GM19025 (cell line): ENCODE measurements around the gene TBC1D14.

Experiments
- ATAC-seq: cut with Tn5 transposase; IDR thresholded peaks from one replicate; pipeline ENCODE4 v1.9.1; 2021; ENCODE audit warnings: mild to moderate bottlenecking, low read depth, moderate library complexity; ENCODE audit not compliant: unreplicated experiment

TBC1D14 gene

DNA sequence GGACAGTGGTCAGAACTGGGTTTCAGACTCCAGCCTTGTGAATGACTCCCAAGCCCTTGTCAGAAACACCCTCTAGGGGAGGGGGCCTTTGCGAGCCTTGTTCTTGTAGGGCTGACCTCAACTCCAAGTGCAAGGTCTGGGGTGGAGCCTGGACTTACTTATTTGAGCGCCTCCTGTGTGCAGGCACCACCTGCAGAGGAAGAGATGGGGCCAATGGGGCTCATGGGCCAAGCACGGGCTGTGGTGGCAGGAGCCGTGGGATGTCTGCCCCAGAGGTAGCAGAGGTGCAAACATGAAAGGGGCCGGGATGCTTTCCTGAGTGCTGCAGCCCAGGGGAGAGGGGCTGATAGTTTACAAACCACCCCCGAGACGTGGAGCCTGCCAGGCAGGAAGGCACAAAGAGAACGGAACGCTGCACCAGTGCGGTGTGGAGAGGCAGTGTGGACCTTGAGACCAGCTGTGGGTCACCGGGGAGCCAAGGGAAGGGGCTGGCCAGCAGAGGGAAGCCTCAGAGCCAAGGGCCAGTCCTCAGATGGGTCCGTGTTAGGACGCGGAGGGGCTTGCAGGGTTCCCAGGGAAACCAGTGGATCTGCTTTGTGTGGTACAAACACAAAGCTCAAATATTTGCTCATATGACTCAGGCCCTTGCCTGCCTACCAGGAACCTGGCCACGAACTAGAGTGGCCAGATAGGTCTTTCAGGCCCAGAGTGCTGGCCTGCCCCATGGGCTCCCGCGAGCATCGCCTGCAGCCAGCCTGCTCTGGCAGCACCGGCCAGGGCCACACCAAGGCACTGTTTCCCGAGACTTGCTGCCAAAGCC lies 124.8 kb downstream of the TBC1D14 start:
- no peak for ATAC-seq

DNA sequence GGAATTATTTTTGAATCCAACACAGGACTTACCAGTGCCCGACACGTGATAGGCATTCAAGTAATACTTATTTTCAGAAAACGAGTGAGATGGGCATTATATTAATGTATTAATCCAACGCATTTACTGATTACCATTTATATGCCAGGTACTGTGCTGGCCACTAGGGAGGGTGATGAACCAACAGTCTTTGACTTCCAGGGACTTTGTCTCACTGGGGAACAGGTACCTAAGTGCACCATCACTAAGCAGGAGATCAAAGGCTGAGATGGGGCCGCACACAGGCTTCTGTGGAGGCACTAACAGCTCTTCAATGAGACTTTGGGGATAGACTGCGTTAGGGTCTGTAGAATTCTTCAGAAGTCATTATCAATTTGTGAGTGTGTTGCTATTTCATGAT lies 127.8 kb downstream of the TBC1D14 start:
- ATAC-seq: no peak

DNA sequence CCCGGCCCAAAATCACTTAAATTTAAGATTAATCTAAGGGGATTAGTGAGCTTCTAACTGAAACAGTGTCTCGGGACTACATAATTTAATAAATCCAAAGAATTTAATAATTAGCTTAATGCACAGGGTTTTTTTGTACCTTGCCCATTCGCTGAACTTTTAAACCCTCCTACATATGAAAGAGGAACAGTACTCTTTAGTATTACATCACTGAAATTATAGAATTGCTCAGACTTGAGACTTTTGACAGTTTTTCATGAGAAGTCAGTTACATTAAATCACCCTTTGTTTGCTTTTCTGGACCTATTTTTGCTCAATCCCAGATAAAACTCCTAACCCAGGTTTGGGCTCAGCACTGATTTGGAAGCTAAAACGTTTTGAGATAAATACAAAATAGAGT lies 131.1 kb downstream of the TBC1D14 start:
- ATAC-seq: no peak

DNA sequence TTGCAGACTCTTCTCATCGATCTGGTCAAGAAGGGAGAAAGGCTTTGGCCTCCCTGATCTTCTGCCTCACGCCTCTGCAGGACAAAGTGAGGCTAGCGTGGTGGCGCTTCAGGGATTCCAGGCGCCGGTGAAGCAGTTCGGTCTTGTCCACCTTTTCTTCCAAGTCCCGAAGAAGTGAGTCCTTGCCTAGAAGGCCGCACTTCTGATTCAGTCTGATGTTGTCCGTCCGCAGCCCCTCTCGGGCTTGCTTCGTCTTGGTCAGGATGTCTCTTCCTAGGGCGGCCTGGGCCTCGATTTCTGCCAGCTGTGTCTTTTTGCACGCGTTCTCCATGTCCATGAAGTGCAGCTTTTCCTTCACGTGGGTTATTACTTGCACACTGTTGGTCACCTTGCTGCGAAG lies 131.6 kb downstream of the TBC1D14 start:
- ATAC-seq: no peak

DNA sequence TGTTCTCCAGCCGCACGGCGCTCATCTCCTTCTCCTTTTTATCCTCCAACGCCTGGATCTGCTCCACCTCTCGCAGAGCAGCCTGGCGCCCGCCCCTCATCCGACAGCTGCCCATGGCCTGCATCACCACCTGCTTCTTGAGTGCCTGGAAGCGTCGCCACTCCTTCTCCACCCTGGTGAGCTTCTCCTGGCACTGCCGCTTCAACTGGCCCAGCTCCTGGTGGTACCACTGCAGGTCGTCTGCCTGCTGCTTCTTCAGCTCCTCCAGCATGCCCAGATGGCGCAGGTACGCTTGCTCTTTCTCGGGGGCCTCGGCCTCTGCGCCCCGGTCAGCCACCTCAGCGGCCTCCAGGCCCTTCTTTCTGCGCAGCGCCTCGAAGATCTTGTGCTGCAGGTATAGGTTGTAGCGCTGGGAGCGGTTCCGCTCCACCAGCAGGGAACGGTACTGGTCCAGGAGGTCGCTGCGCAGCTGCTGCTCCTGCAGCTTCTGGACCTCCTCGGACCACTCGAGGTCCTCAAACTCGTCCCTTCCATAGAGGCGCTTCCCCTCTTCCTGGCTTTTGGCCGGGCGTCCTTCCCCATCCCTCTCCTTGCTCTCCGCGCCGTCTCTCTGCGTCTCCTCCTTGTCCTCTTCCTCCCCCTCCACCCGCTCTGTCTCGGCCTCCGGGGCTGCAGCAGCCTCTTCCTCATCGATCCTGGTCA lies 132.3 kb downstream of the TBC1D14 start:
- ATAC-seq: no peak

DNA sequence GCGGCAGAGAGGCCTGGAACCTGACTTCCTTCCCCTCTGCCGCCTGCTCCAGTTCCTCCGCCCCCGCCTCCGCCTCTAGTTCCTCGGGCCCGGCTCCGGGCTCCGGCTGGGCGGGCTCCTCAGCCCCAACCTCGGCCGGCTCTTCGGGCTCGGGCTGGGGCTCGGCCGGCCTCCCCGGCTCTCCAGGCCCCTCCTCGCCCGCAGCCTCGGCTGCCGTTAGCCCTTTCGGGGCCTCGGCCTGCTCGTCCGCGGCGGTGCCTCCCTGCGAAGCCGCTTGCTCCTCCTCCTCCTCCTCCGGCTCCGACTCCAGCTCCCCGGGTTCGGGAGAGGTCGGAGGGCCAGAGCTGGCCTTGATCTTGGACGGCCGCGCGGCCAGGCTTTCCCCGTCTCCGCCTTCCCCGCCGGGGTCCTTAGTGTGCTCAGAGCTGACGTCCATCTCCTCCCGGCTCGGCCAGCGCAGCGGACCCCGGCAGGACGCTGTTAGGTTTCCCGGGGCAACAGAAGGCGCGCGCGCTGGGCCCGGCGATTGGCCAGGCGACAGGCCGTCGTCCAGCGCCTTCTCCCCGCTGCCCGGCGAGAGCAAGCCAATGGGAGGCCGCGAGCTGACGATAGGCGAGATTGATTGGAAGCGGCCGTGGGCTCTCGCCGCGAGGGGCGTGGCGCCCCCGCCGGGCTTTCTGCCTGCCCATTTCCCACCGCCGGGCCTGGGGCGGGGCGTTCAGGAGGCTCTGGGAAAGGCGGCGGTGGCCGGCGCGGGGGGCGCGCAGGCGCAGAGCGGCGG lies 133.1 kb downstream of the TBC1D14 start:
- ATAC-seq: peak; percentile 77

DNA sequence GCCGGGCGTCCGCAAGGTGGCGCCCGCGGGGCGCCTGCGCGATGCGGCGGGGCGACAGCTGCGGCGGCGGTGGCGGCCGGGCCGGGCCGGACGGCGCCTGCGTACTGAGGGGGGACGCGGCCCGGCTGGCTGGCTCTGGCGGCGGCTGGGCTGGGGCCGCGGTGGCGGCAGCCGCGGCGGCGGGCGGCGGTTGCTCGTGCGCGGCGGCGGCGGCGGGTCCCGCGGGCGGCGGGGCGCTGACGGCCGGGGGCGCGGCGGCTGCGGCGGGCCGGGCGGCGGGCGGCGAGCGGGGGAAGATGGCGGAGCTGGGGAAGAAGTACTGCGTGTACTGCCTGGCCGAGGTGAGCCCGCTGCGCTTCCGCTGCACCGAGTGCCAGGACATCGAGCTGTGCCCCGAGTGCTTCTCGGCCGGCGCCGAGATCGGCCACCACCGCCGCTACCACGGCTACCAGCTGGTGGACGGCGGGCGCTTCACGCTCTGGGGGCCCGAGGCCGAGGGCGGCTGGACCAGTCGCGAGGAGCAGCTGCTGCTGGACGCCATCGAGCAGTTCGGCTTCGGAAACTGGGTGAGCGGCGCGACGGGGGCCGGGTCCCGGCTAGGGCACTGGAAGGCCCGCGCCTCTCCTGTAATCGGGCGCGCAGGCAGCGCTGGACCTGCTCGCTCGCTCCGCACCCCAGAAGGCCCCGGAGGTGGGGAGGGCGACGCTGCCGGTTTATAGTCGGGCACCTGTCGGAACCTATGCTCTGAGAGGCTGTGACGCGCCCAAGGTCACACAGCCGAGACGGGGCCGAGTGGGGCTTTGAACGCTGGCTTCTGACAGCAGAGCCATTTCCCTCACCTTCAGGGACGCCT lies 133.9 kb downstream of the TBC1D14 start, which contains the start of gene TADA2B:
Gene TADA2B (plus strand): TSS at position 89 of the 853 bp plus-strand sequence. CDS start 208 bp downstream, at position 297.
- ATAC-seq: peak; percentile 16

DNA sequence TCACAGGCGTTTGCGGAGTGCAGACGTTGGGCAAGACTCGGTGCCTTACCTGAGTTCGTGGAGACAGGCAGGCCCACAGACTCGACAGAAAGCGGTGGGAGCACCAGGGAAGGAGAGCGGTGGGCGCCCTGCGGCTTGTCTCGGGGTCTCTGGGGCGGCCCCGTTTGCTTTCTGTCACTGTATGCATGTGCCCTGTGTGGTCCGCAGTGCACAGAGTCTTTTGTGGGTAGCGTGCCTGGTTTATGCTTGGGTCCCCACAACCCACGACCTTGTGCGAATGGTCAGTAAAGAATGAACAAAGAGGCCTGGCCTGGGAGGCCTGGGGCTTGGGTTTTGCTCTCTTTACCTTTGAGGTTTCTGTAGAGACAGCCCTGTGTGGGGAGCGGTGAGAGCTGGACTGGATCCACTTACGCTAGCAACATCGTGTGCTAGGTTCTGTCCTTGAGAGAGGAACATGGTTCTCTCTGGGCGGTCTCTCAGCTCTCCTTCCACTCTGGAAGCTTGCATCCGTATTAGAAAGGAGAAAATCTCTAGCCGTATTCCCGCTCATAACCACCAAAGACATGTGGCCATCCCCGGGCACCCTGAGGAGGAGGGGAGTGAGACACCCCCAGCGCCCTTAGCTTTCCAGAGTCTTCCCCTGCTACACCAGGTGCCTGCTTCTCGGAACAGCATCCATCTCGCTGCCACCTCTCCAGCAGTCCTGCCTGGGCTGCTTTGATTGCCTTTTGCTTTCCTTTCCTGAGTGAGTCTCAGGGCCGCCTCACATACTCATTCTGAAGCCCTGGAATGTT lies 134.7 kb downstream of the TBC1D14 start:
- no peak for ATAC-seq

DNA sequence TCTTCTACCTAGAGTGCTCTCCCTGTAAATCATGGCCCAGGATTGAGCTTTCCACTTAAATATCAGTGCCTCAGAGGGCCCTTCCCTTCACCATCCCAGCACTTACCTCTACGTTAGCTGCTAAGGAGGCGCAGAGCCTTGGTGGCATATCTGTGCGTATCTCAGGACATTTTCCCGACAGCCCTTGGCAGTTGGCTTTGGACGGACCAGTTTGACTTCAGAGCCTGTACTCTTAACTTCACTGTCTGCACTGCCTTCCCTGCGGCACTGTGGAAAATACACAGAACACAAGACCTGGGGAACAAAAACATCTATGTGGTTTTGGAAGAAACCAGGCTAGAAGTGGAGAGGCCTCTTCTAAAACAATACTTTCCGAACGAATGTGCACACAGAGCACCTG lies 135.9 kb downstream of the TBC1D14 start:
- no peak for ATAC-seq

DNA sequence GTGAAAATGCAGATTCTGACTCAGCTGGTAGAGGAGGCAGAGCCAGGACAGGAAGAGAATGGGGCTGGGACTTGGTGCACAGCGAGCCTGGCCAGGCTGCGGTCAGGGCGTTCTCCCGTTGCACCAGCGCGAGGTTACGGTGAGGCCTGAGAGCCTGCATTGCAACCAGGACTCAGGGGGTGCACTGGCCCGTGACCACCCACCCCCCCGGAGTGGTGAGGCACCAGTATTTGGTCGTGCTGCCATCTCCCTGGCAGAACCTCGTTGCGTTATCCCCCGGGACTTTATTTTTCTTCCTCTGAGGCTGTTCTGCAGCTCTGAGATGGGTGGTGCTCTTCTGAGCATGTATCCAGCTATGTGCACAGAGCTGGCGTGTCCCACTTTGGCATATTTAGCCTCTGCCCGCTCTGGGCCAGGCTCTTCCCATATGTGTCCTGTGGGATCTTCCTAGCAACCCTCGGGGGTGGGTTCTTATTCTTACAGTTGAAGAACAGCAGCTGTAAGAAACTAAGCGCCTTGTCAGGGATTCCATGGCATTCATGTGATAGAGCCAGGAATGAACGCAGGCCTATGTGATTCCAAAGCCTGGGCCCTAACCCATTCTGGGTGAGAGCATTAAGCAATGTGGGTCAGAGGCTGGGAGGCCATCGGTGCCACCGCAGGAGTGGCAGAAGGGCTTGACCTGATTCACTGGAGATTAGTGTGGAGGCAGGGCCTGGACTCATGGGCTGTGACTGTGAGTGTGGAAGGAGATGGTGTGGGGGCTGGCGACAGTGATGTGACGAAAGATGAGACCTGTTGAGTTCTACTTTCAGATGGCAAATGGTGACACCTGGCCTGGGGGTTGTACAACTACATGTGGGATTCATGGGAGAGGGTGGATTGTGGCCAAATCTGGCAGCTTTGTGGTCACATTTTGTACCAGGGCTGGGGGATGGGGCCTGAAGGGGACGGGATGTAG lies 136.6 kb downstream of the TBC1D14 start:
- ATAC-seq: no peak

DNA sequence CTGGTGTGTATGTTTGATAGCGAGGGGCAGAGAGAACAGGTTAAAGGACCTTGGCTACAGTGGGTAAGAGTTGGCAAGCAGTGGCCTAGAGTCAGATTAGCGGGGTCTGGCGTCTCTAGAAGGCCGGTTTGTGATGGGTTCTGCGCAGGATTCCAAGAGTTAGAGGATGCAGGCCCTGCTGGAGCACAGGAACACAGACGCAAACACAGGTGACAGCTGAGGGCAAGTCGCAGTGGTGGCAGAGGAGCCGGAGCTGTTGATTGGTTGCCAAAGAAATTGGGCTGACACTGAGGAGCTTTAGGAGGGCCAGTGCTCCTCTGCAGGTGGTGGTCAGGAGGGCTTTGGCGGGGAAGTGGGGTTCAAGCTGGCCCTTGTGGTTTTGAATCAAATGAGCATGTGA lies 137.3 kb downstream of the TBC1D14 start:
- no peak for ATAC-seq

DNA sequence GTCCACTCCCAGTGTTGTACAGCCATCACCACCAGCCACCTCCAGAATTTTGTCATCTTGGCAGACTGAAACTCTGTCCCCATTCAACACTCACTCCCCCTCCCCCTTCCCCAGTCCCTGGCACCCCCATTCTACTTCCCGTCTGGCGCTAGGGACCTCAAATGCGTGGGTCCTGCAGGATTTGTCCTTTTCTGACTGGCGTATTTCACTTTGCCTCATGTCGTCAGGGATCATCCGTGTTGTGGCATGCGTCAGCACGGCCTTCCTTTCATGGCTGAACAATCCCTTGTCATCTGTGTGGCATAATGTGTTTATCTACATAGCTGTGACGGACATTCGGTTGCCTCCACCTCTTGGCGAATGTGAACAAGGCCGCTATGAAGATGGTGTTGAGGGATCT lies 139.0 kb downstream of the TBC1D14 start:
- no peak for ATAC-seq

DNA sequence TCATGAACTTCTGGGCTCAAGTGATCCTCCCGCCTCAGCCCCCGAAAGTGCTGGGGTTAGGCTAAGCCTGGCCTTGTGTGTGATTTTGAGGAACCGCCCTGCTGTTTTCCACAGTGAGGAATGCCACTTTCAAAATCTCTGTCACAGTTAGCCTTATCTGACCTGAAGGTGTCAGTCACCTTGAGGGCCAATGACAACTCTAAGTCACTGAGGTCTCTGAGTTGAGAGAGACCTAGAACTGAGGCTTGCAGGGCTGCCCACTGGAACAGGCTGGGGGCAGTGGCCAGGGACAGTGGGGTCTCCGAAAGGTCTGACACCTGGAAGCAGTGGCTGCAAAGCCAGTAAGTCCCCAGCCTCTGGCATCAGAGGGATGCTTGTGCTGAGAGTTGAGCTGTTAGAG lies 139.7 kb downstream of the TBC1D14 start:
- no peak for ATAC-seq

DNA sequence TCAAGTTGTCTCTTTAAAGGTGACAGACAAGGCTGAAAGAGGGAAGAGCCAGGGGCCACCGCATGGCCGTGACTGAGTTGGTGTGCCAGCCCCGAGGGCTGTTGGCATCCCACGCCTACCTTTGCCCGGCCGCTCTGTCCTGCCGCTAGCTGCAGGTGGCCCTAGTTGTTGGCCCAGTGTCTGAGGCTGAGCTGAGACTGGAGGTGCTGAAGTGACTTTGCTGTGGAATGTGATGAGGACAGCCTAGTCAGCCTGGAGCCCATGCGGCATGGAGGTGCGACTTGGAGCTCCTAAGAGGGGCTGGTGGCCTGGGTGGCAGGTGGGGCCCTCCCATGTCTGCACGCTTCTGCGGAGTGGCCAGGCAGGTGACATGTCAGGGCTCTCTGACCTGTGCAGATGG lies 140.1 kb downstream of the TBC1D14 start:
- no peak for ATAC-seq

DNA sequence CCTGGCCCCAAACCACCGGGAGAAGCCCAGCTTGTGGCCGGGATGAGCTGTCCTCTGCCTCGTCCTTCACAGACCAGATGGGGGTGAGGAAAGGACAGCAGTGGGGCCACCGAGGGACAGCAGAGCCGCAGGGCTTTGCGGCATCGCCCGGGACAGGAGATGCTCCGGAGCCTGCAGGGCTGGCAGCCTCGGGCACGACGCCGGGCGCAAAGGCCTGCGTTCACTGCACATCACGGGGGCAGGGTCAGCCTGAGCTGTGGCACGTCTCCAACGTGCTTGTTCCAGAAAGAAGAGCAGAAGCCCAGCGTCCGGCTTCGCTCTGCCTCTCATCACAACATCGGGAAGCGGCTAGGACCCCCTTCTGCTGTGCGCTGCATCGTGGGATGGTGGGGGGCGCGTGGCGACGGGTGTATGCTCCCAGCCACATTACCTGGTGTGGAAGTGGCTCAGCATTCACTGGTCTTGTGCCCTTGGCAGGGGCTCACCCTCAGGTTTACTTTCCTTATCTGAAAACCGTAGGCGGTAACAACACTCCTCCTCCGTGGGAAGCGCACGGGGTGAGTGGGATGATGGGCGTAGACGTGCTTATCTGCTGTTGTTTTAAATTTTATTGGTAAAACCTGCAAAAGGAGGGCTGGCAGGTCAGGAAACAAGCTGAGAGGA lies 141.0 kb downstream of the TBC1D14 start:
- ATAC-seq: no peak

DNA sequence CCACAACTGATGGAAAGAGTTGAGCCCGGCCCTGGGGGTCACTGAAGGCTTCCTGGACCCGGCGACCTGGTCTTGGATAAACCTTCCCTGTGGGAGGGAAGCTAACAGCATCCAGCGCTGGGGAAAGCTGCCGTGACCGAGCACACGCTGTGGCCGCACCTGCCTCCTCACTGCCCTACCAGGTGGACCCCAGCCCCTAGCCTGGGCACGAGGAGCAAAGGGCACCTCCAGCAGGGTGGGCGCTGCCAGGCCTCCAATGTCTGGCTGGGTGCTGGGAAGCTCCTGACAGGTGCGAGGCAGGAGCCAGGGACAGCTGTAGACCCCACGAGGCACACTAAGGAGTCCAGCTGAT lies 141.5 kb downstream of the TBC1D14 start:
- no peak for ATAC-seq

DNA sequence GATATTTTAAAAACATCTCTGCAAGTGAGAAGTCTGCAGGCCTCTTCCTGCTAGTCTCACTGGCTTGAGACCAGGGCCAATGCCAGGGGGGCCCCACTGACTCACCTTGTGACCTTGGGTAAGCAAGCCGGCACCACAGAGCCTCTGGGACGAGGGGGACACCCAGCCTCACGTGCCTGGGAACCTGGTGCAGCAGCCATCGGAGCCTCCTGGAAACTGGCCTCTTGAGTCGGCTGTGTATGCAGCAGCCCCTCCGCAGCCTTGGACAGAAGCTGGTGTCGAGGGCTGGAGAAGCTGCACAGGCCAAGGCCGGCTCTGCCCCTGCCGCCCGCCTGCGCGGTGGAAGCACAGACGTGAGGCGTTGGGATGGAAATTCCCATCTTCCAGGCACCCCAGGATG lies 142.3 kb downstream of the TBC1D14 start:
- no peak for ATAC-seq

DNA sequence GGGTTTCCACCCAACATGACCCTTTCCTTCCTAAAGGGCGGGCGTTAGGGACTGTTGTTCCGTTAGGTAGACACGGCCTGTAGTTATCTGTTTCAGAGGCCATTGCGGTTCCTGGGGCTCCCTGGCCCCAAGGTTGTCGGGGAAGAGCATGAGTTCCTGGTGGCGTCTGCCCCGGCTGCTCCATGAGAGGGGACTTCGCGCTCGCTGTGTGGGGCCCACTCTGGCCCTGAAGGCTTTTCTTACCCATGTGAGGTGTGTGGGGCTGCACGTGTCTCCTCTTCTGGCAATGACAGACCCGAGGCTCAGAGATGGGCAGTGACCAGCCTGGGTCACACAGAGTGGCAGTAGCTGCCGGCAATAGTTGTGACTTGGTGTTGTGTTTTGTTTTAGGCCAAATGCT lies 142.7 kb downstream of the TBC1D14 start:
- no peak for ATAC-seq
